Suprapubic skin (tissue), 4 donors: ENCODE results near the gene ATP12A. TPM values are rescaled to one million over a fixed set of nuclear protein-coding genes. Genes with fewer than 3 reads are reported as not detected.

ENCODE experiments used
- DNase-seq, 2 donors: peaks; one replicate each; pipeline ENCODE4 v3.0.0-alpha.2; 2019; ENCODE audit warnings: low spot score in 2 of 2
- H3K27ac ChIP-seq: fragments of 200-600 bp; sonication (generic); one replicate; pipeline ENCODE4 v1.5.1; 2019
- H3K27me3 ChIP-seq: fragments of 200-600 bp; sonication (generic); one replicate; pipeline ENCODE4 v1.5.1; 2019
- H3K36me3 ChIP-seq: fragments of 200-600 bp; sonication (generic); one replicate; pipeline ENCODE4 v1.5.1; 2019
- H3K4me1 ChIP-seq: fragments of 200-600 bp; sonication (generic); one replicate; pipeline ENCODE4 v1.5.1; 2019
- H3K4me3 ChIP-seq: fragments of 200-600 bp; sonication (generic); one replicate; pipeline ENCODE4 v1.5.1; 2019; ENCODE audit warnings: mild to moderate bottlenecking
- H3K9me3 ChIP-seq: fragments of 200-600 bp; sonication (generic); one replicate; pipeline ENCODE4 v1.5.1; 2019
- EP300 ChIP-seq: sonication (generic); formaldehyde crosslinking; IDR thresholded peaks from one replicate; pipeline ENCODE4 v1.6.1; 2017; ENCODE audit warnings: antibody characterized with exemption
- POLR2A ChIP-seq, 2 donors: fragments of 450-650 bp; IDR thresholded peaks; one replicate each; pipeline ENCODE4 v1.6.1; 2017; ENCODE audit warnings: antibody characterized with exemption in 2 of 2, mild to moderate bottlenecking in 2 of 2, moderate library complexity in 2 of 2
- POLR2AphosphoS5 ChIP-seq, 3 donors: sonication (generic); formaldehyde crosslinking; IDR thresholded peaks; one replicate each; pipeline ENCODE4 v1.6.1; 2017; ENCODE audit warnings: antibody characterized with exemption in 3 of 3
- WGBS: methylation state at CpG from one replicate; pipeline ENCODE4 v1.1.5; 2018; 5-methylcytosine and 5-hydroxymethylcytosine counted together
- total RNA-seq, 4 donors: library from RNA; depleted of rRNA; stranded (reverse); fragments of >200 nt; gene quantifications; one replicate each; pipeline ENCODE4 v1.1.0, GENCODE V29; 2016
- TF ChIP-seq, protein P1 (sequence below), 2 donors: fragments of 200-600 bp in 1 of 2; fragments of 450-650 bp in 1 of 2; sonication (generic) in 1 of 2; IDR thresholded peaks; one replicate each; pipeline ENCODE4 v1.5.1; 2016 to 2019; ENCODE audit warnings: antibody characterized with exemption in 2 of 2, mild to moderate bottlenecking in 1 of 2, moderate library complexity in 1 of 2

ATP12A gene
- total RNA-seq, 4 donors from 2014 or later: 0.24 to 21.6 (median 5.6) TPM

DNA sequence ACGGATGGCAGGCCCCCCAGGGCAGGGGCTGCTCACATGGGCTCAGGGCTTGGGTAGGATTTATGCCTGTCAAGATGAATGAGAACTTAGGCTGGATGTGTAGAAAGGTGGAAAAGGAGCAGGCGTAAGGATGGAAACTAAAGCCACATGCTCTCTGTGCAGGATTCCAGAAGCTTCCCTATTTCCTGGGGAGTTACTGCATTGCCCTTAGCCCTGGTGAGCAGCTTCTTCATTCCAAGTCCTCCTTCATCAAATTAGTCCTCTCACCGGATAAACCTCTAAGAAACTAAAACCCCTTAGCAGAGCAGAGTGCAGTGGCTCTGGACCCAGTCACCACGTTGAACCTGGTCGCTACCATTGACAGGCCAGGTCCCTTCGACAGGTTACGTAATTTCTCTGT, 7.4 kb downstream of the ATP12A start:
- Histone ChIP-seq H3K36me3 (no peaks in the 10 kb centered on the region), H3K4me3 (no peak overlapping the region), H3K27ac (no peak overlapping the region), H3K9me3 (no peaks in the 10 kb centered on the region), H3K27me3 (peaks cover 42% of the 10 kb centered on the region), H3K4me1 (peaks cover 11% of the 10 kb centered on the region)
- no peak for DNase-seq
- TF ChIP-seq, protein P1, sequence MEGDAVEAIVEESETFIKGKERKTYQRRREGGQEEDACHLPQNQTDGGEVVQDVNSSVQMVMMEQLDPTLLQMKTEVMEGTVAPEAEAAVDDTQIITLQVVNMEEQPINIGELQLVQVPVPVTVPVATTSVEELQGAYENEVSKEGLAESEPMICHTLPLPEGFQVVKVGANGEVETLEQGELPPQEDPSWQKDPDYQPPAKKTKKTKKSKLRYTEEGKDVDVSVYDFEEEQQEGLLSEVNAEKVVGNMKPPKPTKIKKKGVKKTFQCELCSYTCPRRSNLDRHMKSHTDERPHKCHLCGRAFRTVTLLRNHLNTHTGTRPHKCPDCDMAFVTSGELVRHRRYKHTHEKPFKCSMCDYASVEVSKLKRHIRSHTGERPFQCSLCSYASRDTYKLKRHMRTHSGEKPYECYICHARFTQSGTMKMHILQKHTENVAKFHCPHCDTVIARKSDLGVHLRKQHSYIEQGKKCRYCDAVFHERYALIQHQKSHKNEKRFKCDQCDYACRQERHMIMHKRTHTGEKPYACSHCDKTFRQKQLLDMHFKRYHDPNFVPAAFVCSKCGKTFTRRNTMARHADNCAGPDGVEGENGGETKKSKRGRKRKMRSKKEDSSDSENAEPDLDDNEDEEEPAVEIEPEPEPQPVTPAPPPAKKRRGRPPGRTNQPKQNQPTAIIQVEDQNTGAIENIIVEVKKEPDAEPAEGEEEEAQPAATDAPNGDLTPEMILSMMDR (IDR thresholded peaks at IDR 0.05): no peak
- TF ChIP-seq EP300 (no peak), POLR2AphosphoS5 (IDR thresholded peaks at IDR 0.05) (no peak), POLR2A (IDR thresholded peaks at IDR 0.05) (no peak)
- 87% methylated on average over 7 of the region's 7 CpGs for WGBS

DNA sequence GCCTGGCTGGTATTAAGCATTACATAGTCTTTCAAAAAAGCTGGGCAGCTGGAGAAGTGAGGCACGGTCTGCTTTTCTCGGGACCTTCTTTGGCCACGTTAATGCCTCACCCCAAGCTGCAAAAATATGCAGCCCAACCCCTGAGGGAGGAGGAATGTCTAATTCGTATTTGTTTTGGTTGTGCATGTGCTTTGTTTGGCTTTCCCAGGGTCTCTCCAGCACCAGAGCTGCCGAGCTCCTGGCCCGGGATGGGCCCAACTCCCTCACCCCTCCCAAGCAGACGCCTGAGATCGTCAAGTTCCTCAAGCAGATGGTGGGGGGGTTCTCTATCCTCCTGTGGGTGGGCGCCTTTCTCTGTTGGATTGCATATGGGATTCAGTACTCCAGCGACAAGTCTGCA, 7.9 kb downstream of the ATP12A start:
- Histone ChIP-seq H3K27me3 (peaks cover 44% of the 10 kb centered on the region), H3K4me3 (no peak overlapping the region)

DNA sequence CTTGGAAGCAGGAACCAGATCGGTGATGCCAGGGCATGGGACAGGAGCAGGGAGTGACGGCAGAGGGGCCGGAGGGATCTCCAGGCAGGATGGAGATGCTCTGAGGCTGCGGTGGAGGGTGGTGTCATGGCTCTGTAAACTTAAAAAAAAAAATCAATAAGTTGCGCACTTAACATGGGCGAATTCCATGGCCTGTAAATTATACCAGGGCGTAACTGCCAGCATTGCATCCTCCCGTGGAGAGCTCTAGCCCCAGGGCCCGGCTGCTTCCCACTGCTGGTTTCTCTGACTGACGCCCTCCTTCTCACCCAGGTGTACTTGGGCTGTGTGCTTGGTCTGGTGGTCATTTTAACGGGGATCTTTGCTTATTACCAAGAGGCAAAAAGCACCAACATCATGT, 8.7 kb downstream of the ATP12A start:
- peaks cover 11% of the 10 kb centered on the region for H3K4me1 ChIP-seq

More for the DNA sequence above, 7.9 kb downstream of the ATP12A start:
- H3K9me3 ChIP-seq: no peaks in the 10 kb centered on the region
- no peak for TF ChIP-seq EP300
- TF ChIP-seq POLR2A (IDR thresholded peaks at IDR 0.05): no peak
- TF ChIP-seq, protein P1 (IDR thresholded peaks at IDR 0.05): no peak
- TF ChIP-seq POLR2AphosphoS5 (IDR thresholded peaks at IDR 0.05): no peak
- no peak overlapping the region for H3K27ac ChIP-seq
- WGBS: 31% methylated on average over 8 of the region's 10 CpGs
- H3K4me1 ChIP-seq: peaks cover 11% of the 10 kb centered on the region
- H3K36me3 ChIP-seq: no peaks in the 10 kb centered on the region
- no peak for DNase-seq

GRCh38 chr13:24691381-24691780, 11.2 kb downstream of the ATP12A start:
- TF ChIP-seq POLR2A (IDR thresholded peaks at IDR 0.05) (no peak), EP300 (no peak), POLR2AphosphoS5 (IDR thresholded peaks at IDR 0.05) (no peak)
- TF ChIP-seq, protein P1 (IDR thresholded peaks at IDR 0.05): no peak
- no peaks in the 10 kb centered on the region for H3K9me3 ChIP-seq
- no peaks in the 10 kb centered on the region for H3K36me3 ChIP-seq
- no peaks in the 10 kb centered on the region for H3K4me1 ChIP-seq
- DNase-seq: no peak
- no peak overlapping the region for H3K4me3 ChIP-seq
- peaks cover 44% of the 10 kb centered on the region for H3K27me3 ChIP-seq
- H3K27ac ChIP-seq: no peak overlapping the region
- 50% methylated on average over 5 of the region's 5 CpGs for WGBS

More for the DNA sequence above, 8.7 kb downstream of the ATP12A start:
- H3K27me3 ChIP-seq: peaks cover 46% of the 10 kb centered on the region
- TF ChIP-seq POLR2AphosphoS5 (IDR thresholded peaks at IDR 0.05) (no peak), EP300 (no peak), POLR2A (IDR thresholded peaks at IDR 0.05) (no peak)
- TF ChIP-seq, protein P1 (IDR thresholded peaks at IDR 0.05): no peak
- no peaks in the 10 kb centered on the region for H3K9me3 ChIP-seq
- no peaks in the 10 kb centered on the region for H3K36me3 ChIP-seq
- WGBS: 54% methylated on average over 11 of the region's 11 CpGs
- no peak for DNase-seq
- H3K27ac ChIP-seq: no peak overlapping the region
- H3K4me3 ChIP-seq: no peak overlapping the region

DNA sequence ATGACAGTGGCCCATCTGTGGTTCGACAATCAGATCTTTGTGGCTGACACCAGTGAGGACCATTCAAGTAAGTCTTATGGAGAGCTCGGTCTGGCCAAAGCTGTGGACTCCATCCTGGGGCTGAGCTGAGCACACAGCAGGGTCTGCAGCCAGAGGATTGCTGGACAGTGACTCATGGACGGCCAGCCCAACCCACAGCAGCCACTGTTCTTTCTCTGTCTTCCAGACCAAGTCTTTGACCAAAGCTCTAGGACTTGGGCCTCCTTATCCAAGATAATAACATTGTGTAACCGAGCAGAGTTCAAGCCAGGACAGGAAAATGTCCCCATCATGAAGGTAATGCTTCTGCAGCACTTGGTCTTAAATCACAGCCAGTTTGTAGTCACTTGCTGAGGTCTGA, 12.4 kb downstream of the ATP12A start:
- H3K4me3 ChIP-seq: no peak overlapping the region
- WGBS: 70% methylated on average over 4 of the region's 4 CpGs
- TF ChIP-seq EP300 (no peak), POLR2AphosphoS5 (IDR thresholded peaks at IDR 0.05) (no peak), POLR2A (IDR thresholded peaks at IDR 0.05) (no peak)
- TF ChIP-seq, protein P1 (IDR thresholded peaks at IDR 0.05): no peak

More for the DNA sequence above, 12.4 kb downstream of the ATP12A start:
- Histone ChIP-seq H3K9me3 (no peaks in the 10 kb centered on the region), H3K4me1 (no peaks in the 10 kb centered on the region), H3K27ac (no peak overlapping the region), H3K36me3 (no peaks in the 10 kb centered on the region), H3K27me3 (peaks cover 49% of the 10 kb centered on the region)
- no peak for DNase-seq
